Spleen (tissue), 7 donors: ENCODE results near the gene PTBP3.

ENCODE experiments used
- CTCF ChIP-seq, 11 experiments: fragments of 200-600 bp in 7 of 11; fragments of 450-650 bp in 4 of 11; sonication (generic) in 4 of 11; IDR thresholded peaks in 8 of 11; conservative IDR thresholded peaks in 3 of 11; 1 replicate in 7 of 11; 2 replicates in 4 of 11; pipeline versions ENCODE4 v1.4.0 to v1.8.0; 2016 to 2021; ENCODE audit warnings: antibody characterized with exemption in 11 of 11, inconsistent platforms in 4 of 11, mild to moderate bottlenecking in 1 of 11
- POLR2A ChIP-seq, 3 donors: fragments of 450-650 bp; IDR thresholded peaks; one replicate each; pipeline ENCODE4 v1.5.1; 2017; ENCODE audit warnings: antibody characterized with exemption in 3 of 3, mild to moderate bottlenecking in 1 of 3
- donor health status: DM: no; HTN: no; CAD: no; lungs with moderate emphysema.
- donor health status: DM: no; HTN: no; CAD: no.
- donor health status: DM: no; HTN: no; CAD: no.

- no peak for TF ChIP-seq CTCF (IDR thresholded peaks at IDR 0.05 in 8 of 11, conservative IDR thresholded peaks at IDR 0.05 in 3 of 11)
- no peak for TF ChIP-seq POLR2A (IDR thresholded peaks at IDR 0.05)
Observed at GRCh38 chr9:112382501-112383364, 49.3 kb upstream of the PTBP3 start.
